NCI-H446 treated with DMSO at 0.1 percent for 48 hours (cell line): ENCODE measurements around the gene RNH1.

Experiments used
- DNase-seq: peaks from one replicate; lab custom pipeline; 2025; lab: John Stamatoyannopoulos, UW

RNH1 gene

GRCh38 chr11:457111-457760 is 49.8 kb downstream of the RNH1 start:
- DNase-seq: no peak

- no peak for DNase-seq
Measured at GRCh38 chr11:456533-456932, 50.5 kb downstream of the RNH1 start.

- DNase-seq: no peak
Measured at GRCh38 chr11:455566-456147, 51.4 kb downstream of the RNH1 start.

GRCh38 chr11:454801-455565 is 52.1 kb downstream of the RNH1 start:
- no peak for DNase-seq

GRCh38 chr11:454043-454442 is 53.0 kb downstream of the RNH1 start:
- DNase-seq: no peak

- DNase-seq: no peak
Measured at GRCh38 chr11:453564-453963, 53.5 kb downstream of the RNH1 start.

- no peak for DNase-seq
Measured at GRCh38 chr11:452916-453527, 54.0 kb downstream of the RNH1 start.

GRCh38 chr11:452203-452744 is 54.8 kb downstream of the RNH1 start:
- no peak for DNase-seq

GRCh38 chr11:451738-452137 is 55.3 kb downstream of the RNH1 start:
- no peak for DNase-seq

GRCh38 chr11:450809-451451 is 56.1 kb downstream of the RNH1 start:
- no peak for DNase-seq

GRCh38 chr11:449889-450808 is 56.9 kb downstream of the RNH1 start, which contains the start of gene PTDSS2:
Gene PTDSS2, plus strand, starts transcription at chr11:450279. Its CDS starts 177 bp downstream, at chr11:450456.
- peak; percentile 84 for DNase-seq

GRCh38 chr11:447923-448731 is 58.9 kb downstream of the RNH1 start:
- peak; percentile 80 for DNase-seq

- no peak for DNase-seq
Measured at GRCh38 chr11:446891-447290, 60.2 kb downstream of the RNH1 start.

- no peak for DNase-seq
Measured at GRCh38 chr11:445765-446588, 61.1 kb downstream of the RNH1 start.
